NCI-H2171 (cell line): ENCODE results near the gene RELN.

Experiments
- DNase-seq: peaks from one replicate; lab custom pipeline; 2025; lab: John Stamatoyannopoulos, UW

RELN gene

GRCh38 chr7:103474956-103475355, 514.5 kb downstream of the RELN start:
- DNase-seq: no peak

GRCh38 chr7:103469095-103469948, 520.1 kb downstream of the RELN start:
- no peak for DNase-seq

- no peak for DNase-seq
Measured at GRCh38 chr7:103466814-103467213, 522.6 kb downstream of the RELN start.

GRCh38 chr7:103462358-103462757, 527.1 kb downstream of the RELN start:
- no peak for DNase-seq

GRCh38 chr7:103447073-103447960, 542.1 kb downstream of the RELN start:
- peak; percentile 70 for DNase-seq

- DNase-seq: no peak
Measured at GRCh38 chr7:103446049-103446520, 543.4 kb downstream of the RELN start, which contains the start of gene SLC26A5. SLC26A5 (minus strand) TSS chr7:103446207; CDS start chr7:103421514, 24,693 bp downstream.

GRCh38 chr7:103445228-103446048, 544.0 kb downstream of the RELN start:
- DNase-seq: no peak

GRCh38 chr7:103439661-103440060, 549.8 kb downstream of the RELN start:
- DNase-seq: no peak

GRCh38 chr7:103437623-103438022, 551.8 kb downstream of the RELN start:
- no peak for DNase-seq

- no peak for DNase-seq
Measured at GRCh38 chr7:103432712-103433111, 556.7 kb downstream of the RELN start.

GRCh38 chr7:103425177-103425576, 564.3 kb downstream of the RELN start:
- no peak for DNase-seq

GRCh38 chr7:103423467-103424179, 565.8 kb downstream of the RELN start:
- DNase-seq: no peak
